Right atrium auricular region (tissue), 2 donors: ENCODE data around the gene ADGRG7. TPM values are rescaled to one million over a fixed set of nuclear protein-coding genes. Genes with fewer than 3 reads are reported as not detected.

Source experiments
- total RNA-seq, 2 donors: library from RNA; depleted of rRNA; stranded (reverse); fragments of >200 nt; gene quantifications; one replicate each; pipeline ENCODE4 v1.1.0, GENCODE V29; 2016

ADGRG7 gene
- total RNA-seq, 2 donors from 2014 or later: not detected

Other genes starting within 250 kb of the ADGRG7 start
- gene TOMM70, start 208.5 kb upstream of the ADGRG7 start, total RNA-seq: 10 to 100 TPM; 29.7 to 44.2 TPM
- gene LNP1, start 208.1 kb upstream of the ADGRG7 start, total RNA-seq: 1 to 10 TPM; 4.6 to 5.4 TPM
- 10 to 100 TPM; 13.5 to 14.3 TPM for gene TMEM45A, start 117.0 kb upstream of the ADGRG7 start, total RNA-seq
- gene TFG, start 99.9 kb downstream of the ADGRG7 start, total RNA-seq: 100 to 1,000 TPM in 1 of 2 donors, 10 to 100 TPM in 1; 79.1 to 111 TPM